GM04503 (cell line): ENCODE measurements around the gene CCDC18.
A peak's percentile ranks its signal among the peaks of the same experiment; 100 is the strongest.
"Not testable (repeated sequence)": the region's sequence is repeated elsewhere in the genome, so short reads cannot be mapped to it uniquely, and the experiment has no call there.

Source experiments
- DNase-seq: peaks from one replicate; pipeline ENCODE4 v3.0.0-alpha.2; 2012; ENCODE audit warnings: low read depth

The CCDC18 gene, protein sequence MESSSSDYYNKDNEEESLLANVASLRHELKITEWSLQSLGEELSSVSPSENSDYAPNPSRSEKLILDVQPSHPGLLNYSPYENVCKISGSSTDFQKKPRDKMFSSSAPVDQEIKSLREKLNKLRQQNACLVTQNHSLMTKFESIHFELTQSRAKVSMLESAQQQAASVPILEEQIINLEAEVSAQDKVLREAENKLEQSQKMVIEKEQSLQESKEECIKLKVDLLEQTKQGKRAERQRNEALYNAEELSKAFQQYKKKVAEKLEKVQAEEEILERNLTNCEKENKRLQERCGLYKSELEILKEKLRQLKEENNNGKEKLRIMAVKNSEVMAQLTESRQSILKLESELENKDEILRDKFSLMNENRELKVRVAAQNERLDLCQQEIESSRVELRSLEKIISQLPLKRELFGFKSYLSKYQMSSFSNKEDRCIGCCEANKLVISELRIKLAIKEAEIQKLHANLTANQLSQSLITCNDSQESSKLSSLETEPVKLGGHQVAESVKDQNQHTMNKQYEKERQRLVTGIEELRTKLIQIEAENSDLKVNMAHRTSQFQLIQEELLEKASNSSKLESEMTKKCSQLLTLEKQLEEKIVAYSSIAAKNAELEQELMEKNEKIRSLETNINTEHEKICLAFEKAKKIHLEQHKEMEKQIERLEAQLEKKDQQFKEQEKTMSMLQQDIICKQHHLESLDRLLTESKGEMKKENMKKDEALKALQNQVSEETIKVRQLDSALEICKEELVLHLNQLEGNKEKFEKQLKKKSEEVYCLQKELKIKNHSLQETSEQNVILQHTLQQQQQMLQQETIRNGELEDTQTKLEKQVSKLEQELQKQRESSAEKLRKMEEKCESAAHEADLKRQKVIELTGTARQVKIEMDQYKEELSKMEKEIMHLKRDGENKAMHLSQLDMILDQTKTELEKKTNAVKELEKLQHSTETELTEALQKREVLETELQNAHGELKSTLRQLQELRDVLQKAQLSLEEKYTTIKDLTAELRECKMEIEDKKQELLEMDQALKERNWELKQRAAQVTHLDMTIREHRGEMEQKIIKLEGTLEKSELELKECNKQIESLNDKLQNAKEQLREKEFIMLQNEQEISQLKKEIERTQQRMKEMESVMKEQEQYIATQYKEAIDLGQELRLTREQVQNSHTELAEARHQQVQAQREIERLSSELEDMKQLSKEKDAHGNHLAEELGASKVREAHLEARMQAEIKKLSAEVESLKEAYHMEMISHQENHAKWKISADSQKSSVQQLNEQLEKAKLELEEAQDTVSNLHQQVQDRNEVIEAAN (N-terminal part only)

DNA sequence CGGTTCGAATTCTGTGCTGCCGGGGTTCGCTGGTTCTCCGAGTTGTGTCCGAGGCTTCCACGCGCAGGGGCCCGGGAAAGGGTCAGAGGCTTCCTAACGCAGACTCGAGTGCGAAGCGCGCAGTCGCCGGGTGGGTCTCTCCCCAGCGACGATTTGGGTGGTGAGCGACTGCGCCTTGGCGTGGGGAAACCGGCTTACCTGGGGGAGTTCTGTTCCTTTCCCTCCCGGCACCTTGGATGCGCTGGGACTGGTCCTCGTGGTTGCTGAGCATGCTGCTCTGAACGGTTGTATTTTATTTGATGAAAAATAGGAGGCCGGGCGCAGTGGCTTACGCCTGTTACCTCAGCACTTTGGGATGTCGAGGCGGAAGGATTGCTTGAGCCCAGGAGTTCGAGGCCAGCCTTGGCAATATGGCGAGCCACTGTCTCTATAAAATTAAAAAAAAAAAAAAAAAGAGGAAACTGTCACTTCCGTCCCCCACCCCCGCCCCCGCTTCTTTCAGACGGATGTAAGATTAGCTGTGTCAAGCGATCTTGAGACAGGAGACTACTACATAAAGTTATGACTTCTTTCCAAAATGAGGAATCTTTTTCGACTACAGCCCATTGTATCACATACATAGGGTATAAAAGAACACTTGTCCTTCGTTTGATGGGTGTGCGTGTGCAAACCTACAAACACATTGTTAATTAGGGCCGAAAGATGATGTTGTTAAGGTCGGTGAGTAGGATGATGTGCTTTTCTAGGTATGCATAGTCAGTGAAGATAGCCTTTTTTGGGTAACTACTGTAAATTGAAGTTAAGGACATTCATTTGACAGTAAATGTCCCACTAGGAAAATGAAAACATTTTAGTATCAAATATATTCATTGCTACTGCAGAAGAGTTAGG lies at the start of gene CCDC18:
Gene CCDC18, plus strand, starts transcription at position 2 of the 891 bp plus-strand sequence. CDS start 2,638 bp downstream, outside the sequence.
- DNase-seq = no peak

DNA sequence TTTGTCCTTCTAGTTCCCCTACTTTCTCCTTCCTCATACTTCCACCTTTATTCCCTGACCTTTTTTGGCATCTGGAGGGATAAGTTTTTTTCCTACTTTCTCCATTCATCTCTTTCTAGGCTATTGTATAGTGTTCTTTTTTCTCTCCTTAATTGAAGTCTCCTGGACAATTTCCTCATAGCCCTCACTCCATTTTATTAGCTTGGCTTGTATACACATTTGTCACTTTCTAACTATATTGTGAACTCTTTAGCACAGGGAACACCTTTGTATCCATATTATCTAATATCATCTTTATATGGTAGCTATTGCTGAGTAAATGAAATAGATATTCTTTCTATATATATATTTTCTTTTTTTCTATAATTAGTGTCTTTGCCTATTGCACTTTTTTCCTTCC lies 47.9 kb upstream of the CCDC18 start:
- DNase-seq = no peak

DNA sequence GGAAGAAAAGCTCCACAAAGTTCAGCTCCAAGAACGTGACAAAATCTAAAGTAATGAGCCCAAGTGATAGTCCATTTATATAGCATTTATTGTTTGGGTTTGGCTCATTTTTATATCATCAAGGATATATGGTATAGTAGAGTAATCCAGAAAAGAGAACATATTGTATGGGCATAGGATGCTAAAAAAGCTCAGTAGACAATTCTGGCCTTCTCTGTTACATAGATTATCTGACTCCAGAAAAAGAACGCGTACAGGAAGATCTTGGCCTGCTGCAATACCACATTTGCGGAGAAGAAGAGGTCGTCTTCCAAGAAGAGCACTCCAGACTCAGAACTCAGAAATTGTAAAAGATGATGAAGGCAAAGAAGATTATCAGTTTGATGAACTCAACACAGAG lies 44.1 kb upstream of the CCDC18 start:
- no peak for DNase-seq

DNA sequence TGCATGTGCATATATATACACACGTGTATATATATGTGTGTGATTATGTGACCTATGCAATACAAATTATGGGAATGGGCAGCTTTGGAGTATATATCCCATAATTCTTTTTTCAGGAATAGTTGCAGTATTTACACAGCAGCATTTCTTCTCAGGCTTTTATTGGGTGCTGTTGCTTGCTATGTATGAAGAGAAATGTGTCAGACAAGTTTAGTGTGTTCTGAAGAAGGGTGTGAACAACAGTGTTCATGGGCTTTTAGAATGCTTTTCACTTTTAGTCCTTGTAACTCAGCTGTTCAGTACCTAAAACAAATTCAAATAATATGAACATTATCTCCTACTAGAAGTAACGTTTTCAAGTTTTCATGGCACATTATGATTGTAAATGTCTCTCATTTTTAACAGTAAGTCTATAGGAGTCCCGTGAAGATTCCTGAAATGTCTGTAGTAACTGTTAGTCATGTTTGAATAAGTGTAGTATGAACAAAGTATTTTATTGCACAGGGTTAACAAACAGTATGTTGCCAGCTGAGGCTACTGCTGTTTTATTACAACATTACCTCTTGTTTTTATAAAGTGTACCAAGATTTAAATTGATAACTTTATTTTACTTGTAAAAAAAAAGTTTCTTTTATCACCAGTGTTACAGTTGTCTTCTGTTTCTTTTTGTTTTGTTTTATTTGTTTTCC lies 42.8 kb upstream of the CCDC18 start:
- no peak for DNase-seq

DNA sequence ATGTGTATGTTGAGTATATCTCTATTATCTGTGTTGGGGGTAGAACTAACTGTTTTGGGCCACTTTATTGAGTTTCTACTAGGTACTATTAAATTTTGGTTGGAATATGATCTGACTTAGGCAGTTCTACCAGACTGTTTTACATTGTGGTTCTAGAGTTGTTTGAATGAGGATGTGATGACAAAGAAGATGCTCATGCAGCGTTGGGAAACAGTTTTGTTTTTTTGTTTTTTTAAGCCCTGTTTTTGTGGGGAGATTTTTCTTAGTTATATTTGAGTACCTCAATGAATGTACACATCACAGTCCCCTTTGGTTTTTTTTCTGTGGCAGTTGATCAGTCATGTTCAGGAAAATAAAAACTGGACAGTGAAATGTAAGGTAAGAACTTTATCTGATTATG lies 40.4 kb upstream of the CCDC18 start:
- DNase-seq = no peak

DNA sequence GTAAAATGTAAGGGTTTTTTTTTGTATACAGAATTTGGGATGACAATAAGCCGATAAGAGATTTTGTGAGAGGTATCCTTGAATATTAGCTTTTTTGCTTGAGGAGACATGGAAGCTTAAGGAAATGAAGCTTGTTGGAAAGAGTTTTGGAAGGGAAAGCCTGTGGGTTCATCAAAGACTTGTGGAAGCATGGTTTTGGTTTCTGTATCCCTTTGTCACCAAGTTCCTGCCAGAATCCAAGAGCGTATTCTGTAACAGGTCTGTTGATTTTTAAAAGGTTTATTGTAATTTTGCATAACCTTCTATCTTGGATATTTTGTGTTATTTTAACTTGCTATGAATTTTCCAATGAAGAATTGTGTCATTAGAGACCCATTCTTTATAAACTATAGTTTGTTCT lies 38.4 kb upstream of the CCDC18 start:
- no peak for DNase-seq

DNA sequence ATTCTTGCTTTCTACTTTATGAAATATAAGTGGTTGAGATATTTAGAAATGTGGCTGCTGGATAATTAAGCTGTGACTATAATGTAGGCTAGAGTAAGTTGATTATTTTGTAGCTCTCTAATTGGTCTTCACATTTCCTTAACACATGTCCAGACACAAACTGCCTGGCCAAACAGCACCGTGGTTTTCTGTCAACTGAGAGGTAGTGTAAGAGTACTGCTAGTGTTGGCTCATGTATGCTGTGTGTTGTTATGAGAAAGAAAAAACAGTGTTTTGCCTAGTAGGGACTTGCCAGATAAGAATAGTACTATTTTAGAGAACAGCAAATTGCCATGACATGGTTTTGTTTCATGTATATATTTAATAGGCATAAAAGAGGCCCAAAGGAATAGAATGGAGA lies 37.4 kb upstream of the CCDC18 start:
- DNase-seq = no peak

DNA sequence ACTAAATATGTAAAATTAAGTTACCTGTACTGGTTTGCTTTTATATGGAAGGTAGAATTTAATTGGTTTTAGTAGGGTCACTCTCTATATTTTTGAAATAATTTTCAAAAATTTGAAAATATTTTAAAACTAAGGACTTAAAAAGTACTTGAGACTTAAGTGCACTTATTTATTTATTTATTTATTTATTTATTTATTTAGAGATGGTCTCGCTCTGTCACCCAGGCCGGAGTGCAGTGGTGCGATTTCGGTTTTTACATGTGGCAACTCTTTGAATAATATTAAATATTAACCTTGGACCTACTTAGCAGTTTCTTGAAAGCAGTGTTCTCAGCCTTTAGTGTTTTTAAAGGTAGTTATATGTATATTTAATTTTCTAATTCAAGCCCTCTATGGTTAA lies 36.8 kb upstream of the CCDC18 start:
- DNase-seq = no peak

DNA sequence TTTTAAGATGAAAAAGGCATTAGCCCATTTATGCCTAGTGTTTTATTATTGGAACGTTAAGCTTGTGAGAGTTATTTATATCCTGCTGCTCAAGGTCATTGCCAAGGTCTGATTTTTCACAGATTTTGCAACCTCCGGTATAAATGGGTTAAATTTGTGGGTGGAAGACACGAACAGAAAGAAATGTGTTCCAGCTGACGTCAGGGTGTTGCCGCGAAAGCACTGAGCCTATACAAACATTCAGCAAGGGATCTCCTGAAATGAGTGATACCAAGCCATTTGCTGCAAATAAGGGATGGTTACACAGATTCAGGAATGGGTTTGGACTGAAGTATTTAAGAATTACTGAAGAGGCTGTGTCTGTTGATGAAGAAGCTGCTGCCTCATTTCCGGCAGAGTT lies 32.5 kb upstream of the CCDC18 start:
- peak; percentile 4 for DNase-seq

DNA sequence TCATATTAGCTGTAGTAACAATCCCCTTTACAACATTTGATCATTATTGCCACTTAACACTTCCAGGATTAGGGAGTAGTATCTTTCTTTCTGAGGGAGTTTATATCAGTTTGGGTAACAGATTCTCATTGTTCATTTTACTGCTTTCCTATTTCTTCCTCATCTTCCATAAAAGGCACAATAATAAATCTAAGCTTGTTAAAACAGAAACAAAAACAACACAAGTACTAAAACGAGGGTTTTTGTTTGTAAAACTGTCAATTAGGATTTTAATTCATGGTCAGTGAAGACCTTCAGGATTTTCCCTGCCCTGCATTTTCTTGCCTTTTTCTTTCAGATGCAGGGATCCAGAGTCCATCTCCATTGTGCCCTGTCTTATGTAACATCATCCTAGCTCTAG lies 29.8 kb upstream of the CCDC18 start:
- no peak for DNase-seq

DNA sequence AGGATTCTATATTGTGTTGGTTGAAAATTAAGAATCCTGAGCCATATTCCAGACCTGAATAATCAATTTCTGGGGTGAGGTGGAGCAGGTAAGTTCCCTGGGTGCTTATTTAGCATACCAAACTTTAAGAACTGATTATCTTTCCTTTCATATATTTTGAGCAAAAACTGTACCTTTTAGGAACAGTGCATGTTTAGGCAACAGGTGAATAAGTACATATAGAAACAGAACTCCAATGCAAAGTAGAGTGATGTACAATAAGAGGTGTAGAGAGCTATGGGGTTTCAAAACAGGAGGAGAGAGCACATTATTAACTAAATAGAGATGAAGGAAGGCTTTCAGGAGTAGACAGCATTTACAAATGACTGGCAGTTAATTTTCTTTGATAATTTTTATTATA lies 29.1 kb upstream of the CCDC18 start:
- DNase-seq = no peak

DNA sequence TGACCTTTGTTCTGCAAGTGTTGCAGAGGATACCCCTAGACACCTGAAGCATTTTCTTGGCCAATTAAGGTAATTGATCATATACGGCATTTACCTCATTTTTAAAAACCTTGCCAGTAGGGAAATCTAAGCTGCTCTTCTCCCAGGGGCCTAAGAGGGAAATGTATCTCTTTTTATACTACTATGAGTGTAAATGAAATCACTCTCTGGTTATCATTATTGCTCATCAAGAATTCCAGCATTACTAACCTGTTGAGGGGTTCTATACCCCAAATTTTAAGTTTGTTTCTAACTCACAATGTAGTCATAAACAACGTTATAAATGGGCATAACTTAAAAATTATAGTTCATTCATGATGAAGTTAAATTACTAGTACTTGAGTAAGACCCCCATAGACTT lies 27.7 kb upstream of the CCDC18 start:
- no peak for DNase-seq

DNA sequence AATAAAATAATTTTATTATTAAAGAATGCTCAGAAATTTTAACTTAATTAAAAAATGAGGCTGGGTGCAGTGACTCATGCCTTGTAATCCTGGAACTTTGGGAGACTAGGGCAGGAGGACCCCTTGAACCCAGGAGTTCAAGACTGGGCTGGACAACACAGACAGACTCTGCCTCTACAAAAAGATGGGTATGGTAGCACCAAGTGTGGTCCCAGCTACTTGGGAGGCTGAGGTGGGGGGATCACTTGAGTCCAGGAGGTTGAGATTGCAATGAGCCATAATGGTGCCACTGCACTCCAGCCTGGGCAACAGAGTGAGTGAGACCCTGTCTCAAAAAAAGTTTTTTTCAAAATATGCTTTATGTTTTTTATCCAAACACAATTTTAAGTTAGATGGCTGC lies 25.6 kb upstream of the CCDC18 start:
- DNase-seq = no peak

DNA sequence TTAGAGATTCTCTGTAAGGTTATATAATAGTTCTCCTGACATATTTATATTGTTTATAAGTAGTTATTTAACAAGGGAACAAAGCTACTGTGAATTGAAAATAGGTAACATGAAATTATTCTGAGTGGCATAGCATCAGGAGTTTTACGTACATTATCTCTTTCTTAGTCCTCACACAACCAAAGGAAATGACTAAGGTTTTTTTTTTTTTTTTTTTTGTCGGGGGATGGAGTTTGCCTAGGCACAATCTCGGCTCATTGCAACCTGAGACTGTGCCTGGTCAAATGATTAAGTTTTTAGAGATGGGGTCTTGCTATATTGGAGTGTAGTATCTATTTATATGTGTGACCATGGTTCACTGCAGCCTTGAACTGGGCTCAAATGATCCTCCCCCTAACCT lies 25.2 kb upstream of the CCDC18 start:
- no peak for DNase-seq

DNA sequence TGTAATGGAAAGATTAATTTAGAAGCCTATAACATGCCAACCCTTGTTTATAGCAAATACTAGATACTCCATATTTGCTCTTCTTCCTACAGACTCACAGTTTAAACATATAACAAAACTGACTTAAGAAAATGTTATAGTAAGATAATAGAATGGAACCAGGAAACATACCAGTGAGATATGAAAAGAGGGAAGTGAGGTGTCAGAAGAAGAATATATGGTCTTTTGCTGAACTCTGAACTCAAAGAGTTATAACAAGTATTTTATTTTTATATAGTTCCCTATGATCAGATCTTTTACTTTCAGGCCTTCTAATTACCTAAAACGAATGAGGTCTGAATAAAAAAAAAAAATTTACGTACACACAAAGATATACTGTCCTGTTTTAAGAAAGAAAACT lies 21.2 kb upstream of the CCDC18 start:
- DNase-seq = no peak

DNA sequence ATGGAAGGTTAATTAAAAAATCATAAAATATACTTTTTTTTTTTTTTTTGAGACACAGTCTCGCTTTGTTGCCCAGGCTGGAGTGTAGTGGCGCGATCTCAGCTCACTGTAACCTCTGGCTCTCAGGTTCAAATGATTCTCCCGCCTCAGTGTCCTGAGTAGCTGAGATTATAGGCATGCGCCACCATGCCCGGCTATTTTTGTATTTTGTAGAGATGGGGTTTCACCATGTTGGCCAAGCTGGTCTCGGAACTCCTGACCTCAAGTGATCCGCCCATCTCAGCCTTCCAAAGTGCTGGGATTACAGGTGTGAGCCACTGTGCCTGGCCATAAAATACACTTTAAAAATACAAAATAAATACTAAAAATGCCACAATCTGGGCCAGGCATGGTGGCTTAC lies 17.2 kb upstream of the CCDC18 start:
- not testable (repeated sequence) for DNase-seq

DNA sequence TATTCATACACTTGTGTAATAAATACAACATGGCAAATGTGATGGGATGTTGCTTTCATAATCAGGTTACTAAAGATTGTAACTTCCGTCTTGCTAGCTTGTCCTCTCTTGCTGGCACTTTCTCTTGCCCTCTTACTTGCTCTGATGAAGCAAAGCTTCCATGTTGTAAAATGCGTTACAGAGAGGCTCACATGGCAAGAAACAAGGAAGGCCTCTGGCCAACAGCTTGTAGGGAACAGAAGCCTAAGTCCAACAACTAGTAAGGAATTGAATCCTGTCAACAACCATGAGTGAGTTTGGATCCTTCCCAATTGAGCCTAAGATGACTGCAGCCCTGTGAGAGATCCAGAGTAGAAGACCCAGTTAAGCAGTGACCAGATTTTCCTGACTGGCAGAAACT lies 15.7 kb upstream of the CCDC18 start:
- no peak for DNase-seq

DNA sequence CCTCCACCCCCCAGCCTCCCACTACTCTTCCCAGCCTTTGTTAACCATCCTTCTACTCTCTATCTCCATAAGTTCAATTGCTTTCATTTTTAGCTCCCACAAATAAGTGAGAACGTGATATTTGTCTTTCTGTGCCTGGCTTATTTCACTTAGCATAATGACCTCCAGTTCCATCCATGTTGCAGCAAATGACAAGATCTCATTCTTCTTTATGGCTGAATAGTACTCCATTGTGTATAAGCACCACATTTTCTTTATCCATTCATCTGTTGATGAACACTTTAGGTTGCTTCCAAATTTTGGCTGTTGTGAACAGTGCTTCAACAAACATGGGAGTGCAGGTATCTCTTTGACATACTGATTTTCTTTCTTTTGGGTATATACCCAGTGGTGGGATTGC lies 14.6 kb upstream of the CCDC18 start:
- not testable (repeated sequence) for DNase-seq

DNA sequence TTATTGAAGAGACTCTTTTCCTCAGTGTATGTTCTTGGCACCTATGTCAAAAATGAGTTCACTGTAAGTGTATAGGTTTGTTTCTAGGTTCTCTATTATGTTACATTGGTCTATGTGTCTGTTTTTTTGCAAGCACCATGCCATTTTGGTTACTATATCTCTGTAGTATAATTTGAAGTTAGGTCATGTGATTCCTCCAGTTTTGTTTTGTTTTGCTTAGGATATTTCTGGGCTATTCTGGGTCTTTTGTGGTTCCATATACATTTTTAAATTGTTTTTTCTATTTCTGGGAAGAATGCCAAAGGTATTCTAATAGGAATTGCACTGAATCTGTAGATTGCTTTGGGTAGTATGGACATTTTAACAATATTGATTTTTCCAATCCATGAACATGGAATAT lies 13.5 kb upstream of the CCDC18 start:
- DNase-seq = no peak

DNA sequence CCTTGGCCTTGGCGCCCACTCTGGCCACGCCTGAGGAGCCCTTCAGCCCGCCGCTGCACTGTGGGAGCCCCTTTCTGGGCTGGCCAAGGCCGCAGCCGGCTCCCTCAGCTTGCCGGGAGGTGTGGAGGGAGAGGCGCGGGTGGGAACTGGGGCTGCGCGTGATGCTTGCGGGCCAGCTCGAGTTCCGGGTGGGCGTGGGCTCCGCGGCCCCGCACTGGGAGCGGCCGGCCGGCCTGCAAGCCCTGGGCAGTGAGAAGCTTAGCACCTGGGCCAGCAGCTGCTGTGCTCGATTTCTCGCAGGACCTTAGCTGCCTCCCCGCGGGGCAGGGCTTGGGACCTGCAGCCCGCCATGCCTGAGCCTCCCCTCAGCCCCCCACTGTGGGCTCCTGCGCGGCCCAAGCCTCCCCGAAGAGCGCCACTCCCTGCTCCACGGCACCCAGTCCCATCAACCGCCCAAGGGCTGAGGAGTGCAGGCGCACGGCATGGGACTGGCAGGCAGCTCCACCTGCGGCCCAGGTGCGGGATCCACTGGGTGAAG lies 10.3 kb upstream of the CCDC18 start:
- not testable (repeated sequence) for DNase-seq
